Left lung (tissue), 10 donors: ENCODE results near the gene RBM6. TPM values are rescaled to one million over a fixed set of nuclear protein-coding genes. Genes with fewer than 3 reads are reported as not detected.
A peak's percentile ranks its signal among the peaks of the same experiment; 100 is the strongest.

ENCODE experiments used
- ATAC-seq: fragments of 200-7000 bp; cut with Tn5 transposase; one replicate; pipeline ENCODE4 v1.9.1; 2020; ENCODE audit warnings: moderate library complexity
- DNase-seq, 4 donors: peaks; one replicate each; pipeline ENCODE4 v3.0.0-alpha.2; 2013 to 2020
- H3K27ac ChIP-seq, 2 donors: fragments of 200-600 bp; sonication (generic) in 1 of 2; one replicate each; pipeline versions ENCODE4 v1.5.0 to v1.8.0; 2020 to 2021
- H3K27me3 ChIP-seq, 2 donors: fragments of 200-600 bp; sonication (generic) in 1 of 2; one replicate each; pipeline versions ENCODE4 v1.5.0 to v1.8.0; 2020 to 2021
- H3K36me3 ChIP-seq, 2 donors: fragments of 200-600 bp; sonication (generic) in 1 of 2; one replicate each; pipeline versions ENCODE4 v1.5.0 to v1.8.0; 2020 to 2021
- H3K4me1 ChIP-seq, 2 donors: fragments of 200-600 bp; one replicate each; pipeline ENCODE4 v1.8.0; 2021
- H3K4me3 ChIP-seq, 2 donors: fragments of 200-600 bp; sonication (generic) in 1 of 2; one replicate each; pipeline versions ENCODE4 v1.5.0 to v1.8.0; 2020 to 2021; ENCODE audit warnings: mild to moderate bottlenecking in 1 of 2
- H3K9me3 ChIP-seq, 2 donors: fragments of 200-600 bp; sonication (generic) in 1 of 2; one replicate each; pipeline versions ENCODE4 v1.5.0 to v1.8.0; 2020 to 2021
- CTCF ChIP-seq, 2 donors: fragments of 200-600 bp; sonication (generic) in 1 of 2; IDR thresholded peaks; one replicate each; pipeline versions ENCODE4 v1.5.0 to v1.8.0; 2021; ENCODE audit warnings: antibody characterized with exemption in 2 of 2
- intact Hi-C, 2 donors: fragments of 100-400 bp; cut with DNase I; formaldehyde crosslinking; loops; one replicate each; pipeline versions ENCODE4 v1.11.2 to v1.14.2; 2022
- polyA plus RNA-seq, 6 donors: library from polyadenylated mRNA; unstranded; fragments of 120-200 nt; gene quantifications; one replicate each; pipeline ENCODE4 v1.2.1, GENCODE V29; 2013; ENCODE audit not compliant: insufficient read length in 6 of 6
- total RNA-seq, 2 donors: library from RNA; stranded (reverse); fragmentation: NEBNext Ultra II Directional; extraction: Animal tissue kit (Norgen Biotek cat#: 25700); gene quantifications; one replicate each; pipeline ENCODE4 v1.2.1, GENCODE V29; 2021
- donor health status: DM: no; HTN: yes; CAD: no.
- donor health status: DM: no; HTN: no; CAD: no.

The RBM6 gene
- total and polyA plus RNA-seq, 8 donors = 59.6 to 232 (median 168) TPM

- no peak for TF ChIP-seq CTCF (IDR thresholded peaks at IDR 0.05)
- Histone ChIP-seq H3K27me3 (no peaks in the 10 kb centered on the region), H3K27ac (no peak overlapping the region), H3K36me3 (peaks cover 0 to 10% of the 10 kb centered on the region in 2 donors), H3K4me1 (peaks cover 7 to 37% of the 10 kb centered on the region in 2 donors), H3K9me3 (no peaks in the 10 kb centered on the region), H3K4me3 (no peak overlapping the region)
- ATAC-seq = no peak
- no peak for DNase-seq
- intact Hi-C loops = no loop called here
Measured at GRCh38 chr3:49942651-49943050, 2.7 kb downstream of the RBM6 start.

- no peak for TF ChIP-seq CTCF (IDR thresholded peaks at IDR 0.05)
- H3K27ac ChIP-seq = no peak overlapping the region
- no peak for ATAC-seq
- no peak overlapping the region for H3K4me3 ChIP-seq
- H3K9me3 ChIP-seq = no peaks in the 10 kb centered on the region
- no peaks in the 10 kb centered on the region for H3K36me3 ChIP-seq
- intact Hi-C loops = no loop called here
- H3K27me3 ChIP-seq = no peaks in the 10 kb centered on the region
- DNase-seq = no peak
- no peaks in the 10 kb centered on the region for H3K4me1 ChIP-seq
Measured at GRCh38 chr3:49952924-49953323, 13.0 kb downstream of the RBM6 start.

- DNase-seq = no peak
- H3K4me3 ChIP-seq = no peak overlapping the region
Measured at GRCh38 chr3:49955636-49956035, 15.7 kb downstream of the RBM6 start.

DNA sequence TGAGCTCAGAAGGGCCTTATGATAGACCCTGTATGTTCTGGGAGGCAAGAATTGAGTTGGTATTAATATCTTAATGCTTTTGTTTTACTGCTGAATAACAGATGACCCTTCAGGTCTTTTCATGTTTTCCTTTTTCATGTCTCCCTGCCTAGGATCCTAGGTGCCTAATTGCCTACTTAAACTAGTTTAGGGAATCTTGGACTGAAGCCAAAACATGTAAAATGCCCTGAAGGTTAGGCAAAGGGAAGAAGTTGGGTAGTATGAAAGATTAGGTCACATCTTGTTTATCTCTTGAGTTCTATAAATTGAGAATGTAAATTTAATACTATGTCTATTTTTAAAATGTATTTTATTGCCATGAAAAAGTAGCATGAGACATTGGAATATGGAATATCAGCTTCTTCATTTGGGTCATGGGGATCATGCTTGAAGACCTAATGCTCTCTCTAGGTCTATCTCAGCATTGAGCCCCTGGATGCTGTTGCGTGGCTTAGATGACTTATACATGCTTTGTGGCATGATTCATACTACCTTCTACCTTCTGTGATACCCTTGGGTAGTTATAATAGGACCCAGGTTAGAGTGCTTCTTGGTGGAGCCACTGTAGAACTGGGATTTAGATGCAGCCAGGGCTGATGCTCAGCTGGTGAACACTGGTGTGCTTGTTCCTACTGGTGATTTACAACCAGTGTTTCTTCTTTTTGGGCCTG, 26.4 kb downstream of the RBM6 start:
- ATAC-seq (no peak), DNase-seq (no peak)
- TF ChIP-seq CTCF (IDR thresholded peaks at IDR 0.05) = no peak
- Histone ChIP-seq H3K4me3 (no peak overlapping the region), H3K27me3 (no peaks in the 10 kb centered on the region), H3K27ac (no peak overlapping the region), H3K36me3 (peaks cover 0 to 32% of the 10 kb centered on the region in 2 donors), H3K9me3 (no peaks in the 10 kb centered on the region), H3K4me1 (no peaks in the 10 kb centered on the region)
- intact Hi-C loops = no loop called here

More at GRCh38 chr3:49955636-49956035, 15.7 kb downstream of the RBM6 start:
- H3K9me3 ChIP-seq = no peaks in the 10 kb centered on the region
- no peaks in the 10 kb centered on the region for H3K36me3 ChIP-seq
- no peak for ATAC-seq
- intact Hi-C loops = no loop called here
- H3K4me1 ChIP-seq = no peaks in the 10 kb centered on the region
- TF ChIP-seq CTCF (IDR thresholded peaks at IDR 0.05) = no peak
- H3K27ac ChIP-seq = no peak overlapping the region
- no peaks in the 10 kb centered on the region for H3K27me3 ChIP-seq

DNA sequence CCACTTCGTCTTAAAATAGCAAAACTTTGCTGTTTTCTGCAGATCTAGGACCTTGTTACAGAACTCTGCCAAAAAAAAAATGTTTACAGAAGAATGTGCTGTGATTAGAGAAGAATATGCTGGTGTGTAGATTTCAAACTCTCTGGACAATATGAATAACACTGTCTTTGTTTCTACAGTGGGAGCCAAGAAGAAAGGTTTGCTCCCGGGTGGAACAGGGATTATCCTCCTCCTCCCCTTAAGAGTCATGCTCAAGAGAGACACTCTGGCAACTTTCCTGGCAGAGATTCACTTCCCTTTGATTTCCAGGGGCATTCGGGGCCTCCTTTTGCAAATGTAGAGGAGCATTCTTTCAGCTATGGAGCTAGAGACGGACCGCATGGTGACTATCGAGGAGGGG, 27.3 kb downstream of the RBM6 start:
- DNase-seq (peak in 2 of 4 donors; percentile 36 to 64), ATAC-seq (no peak)
- Histone ChIP-seq H3K27me3 (no peaks in the 10 kb centered on the region), H3K4me3 (no peak overlapping the region), H3K9me3 (no peaks in the 10 kb centered on the region), H3K27ac (no peak overlapping the region), H3K36me3 (peaks cover 0 to 36% of the 10 kb centered on the region in 2 donors), H3K4me1 (no peaks in the 10 kb centered on the region)
- no peak for TF ChIP-seq CTCF (IDR thresholded peaks at IDR 0.05)
- intact Hi-C loops = no loop called here
